H9 (cell line): ENCODE data around the gene CCDC60. TPM values are rescaled to one million over a fixed set of nuclear protein-coding genes. Genes with fewer than 3 reads are reported as not detected.

ENCODE experiments used
- DNase-seq: peaks from one replicate; pipeline ENCODE4 v3.0.0-alpha.2; 2017
- H2AFZ ChIP-seq: one replicate; pipeline ENCODE4 v1.6.1; 2013; ENCODE audit warnings: mild to moderate bottlenecking, low read length, control low read depth, moderate library complexity
- H2AK5ac ChIP-seq: 2 replicates; pipeline ENCODE4 v1.6.1; 2013; ENCODE audit warnings: low read length, control low read depth, mixed read lengths; ENCODE audit not compliant: insufficient read length
- H2BK120ac ChIP-seq: one replicate; pipeline ENCODE4 v1.6.1; 2013; ENCODE audit warnings: low read depth, mild to moderate bottlenecking, low read length, control low read depth, inconsistent platforms; ENCODE audit not compliant: poor library complexity, severe bottlenecking
- H2BK12ac ChIP-seq: 2 replicates; pipeline ENCODE4 v1.6.1; 2013; ENCODE audit warnings: low read length, control low read depth, mixed read lengths, low read depth; ENCODE audit not compliant: insufficient read length
- H2BK15ac ChIP-seq: 2 replicates; pipeline ENCODE4 v1.6.1; 2013; ENCODE audit warnings: low read depth, low read length, control low read depth
- H2BK20ac ChIP-seq: one replicate; pipeline ENCODE4 v1.6.1; 2013; ENCODE audit warnings: low read depth, mild to moderate bottlenecking, low read length, control low read depth, inconsistent platforms; ENCODE audit not compliant: poor library complexity, severe bottlenecking
- H2BK5ac ChIP-seq: 2 replicates; pipeline ENCODE4 v1.6.1; 2013; ENCODE audit warnings: low read length, control low read depth, mixed read lengths; ENCODE audit not compliant: insufficient read length
- H3K14ac ChIP-seq: 2 replicates; pipeline ENCODE4 v1.6.1; 2013; ENCODE audit warnings: low read length, control low read depth; ENCODE audit not compliant: insufficient read depth
- H3K18ac ChIP-seq: 2 replicates; pipeline ENCODE4 v1.6.1; 2013; ENCODE audit warnings: low read depth, mild to moderate bottlenecking, mixed read lengths, low read length, control low read depth; ENCODE audit not compliant: insufficient read length
- H3K23ac ChIP-seq: 2 replicates; pipeline ENCODE4 v1.6.1; 2013; ENCODE audit warnings: low read length, control low read depth, mixed read lengths, low read depth; ENCODE audit not compliant: insufficient read length
- H3K23me2 ChIP-seq: 2 replicates; pipeline ENCODE4 v1.6.1; 2013; ENCODE audit warnings: low read depth, mild to moderate bottlenecking, mixed read lengths, low read length, control low read depth; ENCODE audit not compliant: insufficient read length, poor library complexity, severe bottlenecking
- H3K27ac ChIP-seq: 2 replicates; pipeline ENCODE4 v1.5.1; 2013; ENCODE audit warnings: low read length, control low read depth, mixed read lengths, low read depth; ENCODE audit not compliant: insufficient read length
- H3K27me3 ChIP-seq: 2 replicates; pipeline ENCODE4 v1.6.1; 2013; ENCODE audit warnings: low read length, control low read depth, inconsistent platforms; ENCODE audit not compliant: insufficient read depth
- H3K4ac ChIP-seq: 2 replicates; pipeline ENCODE4 v1.6.1; 2013; ENCODE audit warnings: low read depth, mild to moderate bottlenecking, control low read depth, inconsistent platforms, low read length, moderate library complexity
- H3K4me1 ChIP-seq: 2 replicates; pipeline ENCODE4 v1.6.1; 2013; ENCODE audit warnings: low read length, control low read depth, inconsistent platforms; ENCODE audit not compliant: insufficient read depth
- H3K4me2 ChIP-seq: 2 replicates; pipeline ENCODE4 v1.6.1; 2013; ENCODE audit warnings: low read length, control low read depth, mixed read lengths; ENCODE audit not compliant: insufficient read length, insufficient read depth
- H3K56ac ChIP-seq: 2 replicates; pipeline ENCODE4 v1.6.1; 2013; ENCODE audit warnings: low read depth, mild to moderate bottlenecking, mixed read lengths, low read length, control low read depth; ENCODE audit not compliant: insufficient read length
- H3K79me1 ChIP-seq: 2 replicates; pipeline ENCODE4 v1.6.1; 2013; ENCODE audit warnings: low read depth, mild to moderate bottlenecking, moderate library complexity, low read length, control low read depth, inconsistent platforms; ENCODE audit not compliant: insufficient read depth, poor library complexity, severe bottlenecking
- H3K79me2 ChIP-seq: 2 replicates; pipeline ENCODE4 v1.6.1; 2013; ENCODE audit warnings: low read length, control low read depth, inconsistent platforms; ENCODE audit not compliant: insufficient read depth
- H3K9ac ChIP-seq: 2 replicates; pipeline ENCODE4 v1.6.1; 2013; ENCODE audit warnings: low read length, control low read depth, mixed read lengths; ENCODE audit not compliant: insufficient read length; ENCODE audit errors: extremely low read depth
- H3K9me3 ChIP-seq: one replicate; pipeline ENCODE4 v1.6.1; 2013; ENCODE audit warnings: low read depth, low read length, inconsistent platforms; ENCODE audit not compliant: control insufficient read depth
- H3T11ph ChIP-seq: one replicate; pipeline ENCODE4 v1.6.1; 2013; ENCODE audit warnings: mild to moderate bottlenecking, low read length, control low read depth, inconsistent platforms
- H4K20me1 ChIP-seq: one replicate; pipeline ENCODE4 v1.6.1; 2013; ENCODE audit not compliant: control insufficient read depth, insufficient read length, insufficient read depth
- H4K5ac ChIP-seq: 2 replicates; pipeline ENCODE4 v1.6.1; 2013; ENCODE audit warnings: low read depth, mild to moderate bottlenecking, mixed read lengths, low read length, control low read depth; ENCODE audit not compliant: insufficient read length
- H4K8ac ChIP-seq: replicated peaks from 2 replicates; pipeline ENCODE4 v1.6.1; 2013; ENCODE audit warnings: low read length, control low read depth, mixed read lengths, low read depth; ENCODE audit not compliant: insufficient read length
- H4K91ac ChIP-seq: 2 replicates; pipeline ENCODE4 v1.6.1; 2013; ENCODE audit warnings: low read depth, mild to moderate bottlenecking, moderate library complexity, mixed read lengths, low read length, control low read depth; ENCODE audit not compliant: insufficient read length
- H3K27ac Mint-ChIP-seq, 3 experiments: 2 replicates in 2 of 3; 3 replicates in 1 of 3; pipeline ENCODE4 v1.8.0; 2020 to 2021; ENCODE audit warnings: mixed read lengths in 3 of 3, mild to moderate bottlenecking in 1 of 3, moderate library complexity in 1 of 3
- H3K27me3 Mint-ChIP-seq: 2 replicates; pipeline ENCODE4 v1.8.0; 2021; ENCODE audit warnings: low read depth, mild to moderate bottlenecking, moderate library complexity, mixed read lengths
- H3K36me3 Mint-ChIP-seq, 3 experiments: 2 replicates in 2 of 3; 3 replicates in 1 of 3; pipeline ENCODE4 v1.8.0; 2020 to 2021; ENCODE audit warnings: low read depth in 3 of 3, mixed read lengths in 3 of 3; ENCODE audit not compliant: insufficient read depth in 1 of 3
- H3K4me1 Mint-ChIP-seq, 2 experiments: 2 replicates each; pipeline ENCODE4 v1.8.0; 2020; ENCODE audit warnings: mixed read lengths in 2 of 2
- H3K4me3 Mint-ChIP-seq, 2 experiments: 2 replicates in 1 of 2; 3 replicates in 1 of 2; pipeline ENCODE4 v1.8.0; 2020 to 2021; ENCODE audit warnings: mild to moderate bottlenecking in 2 of 2, mixed read lengths in 2 of 2, moderate library complexity in 1 of 2
- H3K9me3 Mint-ChIP-seq, 2 experiments: 2 replicates in 1 of 2; 3 replicates in 1 of 2; pipeline ENCODE4 v1.8.0; 2020; ENCODE audit warnings: mild to moderate bottlenecking in 2 of 2, mixed read lengths in 2 of 2, moderate library complexity in 1 of 2
- CTCF ChIP-seq: fragments of 200-600 bp; sonication (generic); conservative IDR thresholded peaks from 3 replicates; pipeline ENCODE4 v1.8.0; 2021; ENCODE audit warnings: antibody characterized with exemption, mild to moderate bottlenecking
- WGBS: extraction: QIAGEN DNeasy Blood & Tissue Kit; methylation state at CpG from one replicate; pipeline ENCODE4 v1.1.7; 2013; ENCODE audit warnings: missing lambda C conversion rate, low lambda C conversion rate, mixed read lengths; ENCODE audit not compliant: insufficient read length; ENCODE audit errors: extremely low coverage; 5-methylcytosine and 5-hydroxymethylcytosine counted together
- total RNA-seq: library from RNA; stranded (reverse); gene quantifications from 2 replicates; pipeline ENCODE4 v1.2.1, GENCODE V29; 2021

CCDC60 gene
- total RNA-seq, 1 experiment from 2014 or later: 0.44 TPM

- H4K5ac ChIP-seq: no peak overlapping the region
- H3K27me3 ChIP-seq: no peaks in the 10 kb centered on the region
- no peak overlapping the region for H3K18ac ChIP-seq
- H3K23ac ChIP-seq: no peak overlapping the region
- H2BK12ac ChIP-seq: no peak overlapping the region
- Mint-ChIP-seq H3K4me1 (peaks cover 17 to 27% of the 10 kb centered on the region in 2 experiments), H3K27me3 (peaks cover 18% of the 10 kb centered on the region), H3K36me3 (no peaks in the 10 kb centered on the region), H3K4me3 (no peak overlapping the region), H3K27ac (no peak overlapping the region), H3K9me3 (no peaks in the 10 kb centered on the region)
- no peaks in the 10 kb centered on the region for H4K20me1 ChIP-seq
- H2BK5ac ChIP-seq: no peak overlapping the region
- no peak overlapping the region for H2AK5ac ChIP-seq
- no CpG with 5 or more reads among the region's 4 CpGs for WGBS
- DNase-seq: no peak
- H2BK20ac ChIP-seq: no peak overlapping the region
- no peak overlapping the region for H2AFZ ChIP-seq
- TF ChIP-seq CTCF: 0 out of 3 replicates have a peak, but pooled peaks have one; percentile 20
- no peak overlapping the region for H2BK15ac ChIP-seq
- H3K4me2 ChIP-seq: no peak overlapping the region
- H3K9me3 ChIP-seq: no peaks in the 10 kb centered on the region
- H3K56ac ChIP-seq: no peak overlapping the region
- H3K27ac ChIP-seq: no peak overlapping the region
- no peaks in the 10 kb centered on the region for H3K79me1 ChIP-seq
- no peak overlapping the region for H4K8ac ChIP-seq
- no peak overlapping the region for H3K4ac ChIP-seq
- no peak overlapping the region for H4K91ac ChIP-seq
- H3K14ac ChIP-seq: no peak overlapping the region
- no peaks in the 10 kb centered on the region for H3K23me2 ChIP-seq
- H2BK120ac ChIP-seq: no peak overlapping the region
- peaks cover 7% of the 10 kb centered on the region; the same call in 1 of the 2 replicates for H3K4me1 ChIP-seq
- H3K79me2 ChIP-seq: no peaks in the 10 kb centered on the region
- H3T11ph ChIP-seq: no peak overlapping the region
- no peak overlapping the region for H3K9ac ChIP-seq
These were observed 165.7 kb downstream of the CCDC60 start for GRCh38 chr12:119500209-119500608.
